Adrenal gland (tissue), 12 donors: ENCODE results near the gene CBLC. TPM values are rescaled to one million over a fixed set of nuclear protein-coding genes. Genes with fewer than 3 reads are reported as not detected.
"Not testable (repeated sequence)": the region's sequence is repeated elsewhere in the genome, so short reads cannot be mapped to it uniquely, and the experiment has no call there.

Source experiments
- DNase-seq, 7 donors: peaks; one replicate each; pipeline ENCODE4 v3.0.0-alpha.2; 2019 to 2020
- H3K27ac ChIP-seq, 5 donors: fragments of 200-600 bp; sonication (generic) in 4 of 5; 1 replicate in 3 of 5; 2 replicates in 2 of 5; pipeline versions ENCODE4 v1.5.1 to v1.8.0; 2016 to 2020; ENCODE audit warnings: mild to moderate bottlenecking in 1 of 5
- H3K27me3 ChIP-seq: fragments of 200-600 bp; 2 replicates; pipeline ENCODE4 v1.8.0; 2021
- H3K36me3 ChIP-seq, 2 donors: fragments of 200-600 bp; replicated peaks in 1 of 2; 1 replicate in 1 of 2; 2 replicates in 1 of 2; pipeline versions ENCODE4 v1.5.1 to v1.8.0; 2018 to 2022
- H3K4me1 ChIP-seq, 2 donors: fragments of 200-600 bp; replicated peaks in 1 of 2; 1 replicate in 1 of 2; 2 replicates in 1 of 2; pipeline versions ENCODE4 v1.5.1 to v1.8.0; 2018 to 2021
- H3K4me3 ChIP-seq, 4 donors: fragments of 200-600 bp; sonication (generic) in 3 of 4; one replicate each; pipeline ENCODE4 v1.5.1; 2016 to 2018
- H3K9me3 ChIP-seq, 3 donors: fragments of 200-600 bp; sonication (generic) in 1 of 3; replicated peaks in 1 of 3; 1 replicate in 2 of 3; 2 replicates in 1 of 3; pipeline versions ENCODE4 v1.5.1 to v1.8.0; 2016 to 2021
- CTCF ChIP-seq, 6 experiments: fragments of 450-650 bp in 4 of 6; fragments of 200-600 bp in 2 of 6; sonication (generic) in 1 of 6; IDR thresholded peaks; 1 replicate in 5 of 6; 2 replicates in 1 of 6; pipeline versions ENCODE4 v1.5.1 to v1.8.0; 2016 to 2021; ENCODE audit warnings: antibody characterized with exemption in 6 of 6, mild to moderate bottlenecking in 2 of 6, moderate library complexity in 1 of 6
- POLR2A ChIP-seq, 2 donors: fragments of 450-650 bp; IDR thresholded peaks; one replicate each; pipeline ENCODE4 v1.6.1; 2017; ENCODE audit warnings: antibody characterized with exemption in 2 of 2, mild to moderate bottlenecking in 2 of 2, moderate library complexity in 1 of 2
- WGBS, 4 donors: extraction: QIAGEN DNeasy Blood & Tissue Kit in 2 of 4; methylation state at CpG; one replicate each; pipeline versions ENCODE4 v1.1.5 to v1.1.7; 2013 to 2017; 5-methylcytosine and 5-hydroxymethylcytosine counted together
- intact Hi-C, 2 donors: fragments of 100-400 bp; cut with DNase I; formaldehyde crosslinking; loops; one replicate each; pipeline versions ENCODE4 v1.14.1 to v1.15.0; 2022 to 2023
- polyA plus RNA-seq, 3 donors: library from polyadenylated mRNA; stranded (reverse); fragments of 200-250 nt in 2 of 3; fragments of 350-450 nt in 1 of 3; fragmentation: Illumina TruSeq in 1 of 3; extraction: RNeasy Lipid Tissue Mini Kit (QIAGEN cat#74804) in 1 of 3; gene quantifications; one replicate each; pipeline ENCODE4 v1.2.3, GENCODE V29; 2013 to 2014
- total RNA-seq, 9 donors: library from RNA; depleted of rRNA in 4 of 9; stranded (reverse); fragments of >200 nt in 4 of 9; fragments of 120-200 nt in 1 of 9; fragmentation: NEBNext Ultra II Directional in 1 of 9; extraction: Animal tissue kit (Norgen Biotek cat#: 25700) in 1 of 9; gene quantifications; one replicate each; pipeline versions ENCODE4 v1.1.0 to v1.2.4, GENCODE V29; 2013 to 2023
- donor health status: healthy with polysubstance abuse.
- donor health status: Bipolar disorder and iron deficiency.
- donor health status: DM: yes; HTN: yes; CAD: no.
- donor health status: DM: no; HTN: no; CAD: no.
- donor health status: DM: no; HTN: no; CAD: no.
- donor health status: DM: yes; HTN: yes; CAD: no.

CBLC gene
- total and polyA plus RNA-seq, 12 donors, result 0.13 to 0.14 TPM; not detected in 10

DNA sequence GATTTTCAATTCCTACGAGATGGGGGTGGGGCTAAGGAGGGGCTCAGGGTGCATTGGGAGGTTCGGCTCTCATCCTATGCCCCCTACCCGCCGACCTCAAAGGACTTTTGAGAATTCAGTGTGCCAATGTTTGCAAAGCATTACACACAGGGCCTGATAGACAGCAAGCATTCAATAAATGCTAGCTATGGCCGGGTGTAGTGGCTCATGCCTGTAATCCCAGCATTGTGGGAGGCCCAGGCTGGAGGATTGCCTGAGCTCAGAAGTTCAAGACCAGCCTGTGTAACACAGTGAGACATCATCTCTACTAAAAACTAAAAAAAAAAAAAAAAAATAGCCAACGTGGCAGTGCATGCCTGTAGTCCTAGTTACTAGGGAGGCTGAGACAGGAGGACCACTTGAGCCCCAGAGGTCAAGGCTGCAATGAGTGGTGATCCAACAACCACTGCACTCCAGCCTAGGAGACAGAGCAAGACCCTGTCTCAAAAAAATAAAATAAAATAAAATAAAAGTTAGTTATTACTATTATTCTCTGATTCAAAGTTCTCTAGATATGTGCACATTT, 1.9 kb upstream of the CBLC start:
- Histone ChIP-seq H3K36me3 (no peaks in the 10 kb centered on the region), H3K27me3 (no peaks in the 10 kb centered on the region), H3K4me1 (peaks cover 5 to 6% of the 10 kb centered on the region in 2 donors), H3K27ac (no peak overlapping the region), H3K9me3 (no peaks in the 10 kb centered on the region), H3K4me3 (no peak overlapping the region)
- WGBS, 4 donors, result 79 to 89% (median 84%) methylated on average over 6 of the region's 6 CpGs
- intact Hi-C loops, result no loop called here
- no peak for TF ChIP-seq POLR2A (IDR thresholded peaks at IDR 0.05)
- no peak for TF ChIP-seq CTCF (IDR thresholded peaks at IDR 0.05)
- no peak for DNase-seq

- H3K27ac ChIP-seq, result no peak overlapping the region
- H3K36me3 ChIP-seq, result no peaks in the 10 kb centered on the region
- H3K27me3 ChIP-seq, result no peaks in the 10 kb centered on the region
- TF ChIP-seq POLR2A (IDR thresholded peaks at IDR 0.05) (no peak), CTCF (IDR thresholded peaks at IDR 0.05) (no peak)
- peaks cover 5 to 6% of the 10 kb centered on the region in 2 donors for H3K4me1 ChIP-seq
- DNase-seq, result no peak
- 89 to 94% (median 92%) methylated on average over 23 of the region's 23 CpGs for WGBS, 4 donors
- H3K4me3 ChIP-seq, result no peak overlapping the region
- no peaks in the 10 kb centered on the region for H3K9me3 ChIP-seq
- intact Hi-C loops, result no loop called here
These were observed 1.1 kb upstream of the CBLC start for GRCh38 chr19:44776402-44777096.

- H3K4me1 ChIP-seq, result peaks cover 5 to 6% of the 10 kb centered on the region in 2 donors
- TF ChIP-seq CTCF (IDR thresholded peaks at IDR 0.05) (no peak), POLR2A (IDR thresholded peaks at IDR 0.05) (no peak)
- DNase-seq, result no peak
- WGBS, 4 donors, result 89 to 96% (median 91%) methylated on average over 2 of the region's 2 CpGs
- H3K4me3 ChIP-seq, result no peak overlapping the region
- no peak overlapping the region for H3K27ac ChIP-seq
- intact Hi-C loops, result no loop called here
- H3K36me3 ChIP-seq, result no peaks in the 10 kb centered on the region
- H3K9me3 ChIP-seq, result no peaks in the 10 kb centered on the region
- H3K27me3 ChIP-seq, result no peaks in the 10 kb centered on the region
These were observed 1.5 kb downstream of the CBLC start for GRCh38 chr19:44779150-44779549.

- H3K36me3 ChIP-seq, H3K9me3 ChIP-seq, H3K27ac ChIP-seq, DNase-seq, H3K4me3 ChIP-seq, intact Hi-C loops, H3K4me1 ChIP-seq, H3K27me3 ChIP-seq: not testable (repeated sequence)
- WGBS, 4 donors, result 31 to 100% (median 94%) methylated on average over 1 to 2 of the region's 2 CpGs
These were observed 4.0 kb downstream of the CBLC start for GRCh38 chr19:44781694-44782093.

GRCh38 chr19:44782729-44783128, 5.0 kb downstream of the CBLC start:
- Histone ChIP-seq H3K4me1 (peaks cover 3 to 4% of the 10 kb centered on the region in 2 donors), H3K36me3 (no peaks in the 10 kb centered on the region), H3K9me3 (no peaks in the 10 kb centered on the region), H3K27me3 (no peaks in the 10 kb centered on the region), H3K4me3 (no peak overlapping the region), H3K27ac (no peak overlapping the region)
- no peak for DNase-seq
- no peak for TF ChIP-seq CTCF (IDR thresholded peaks at IDR 0.05)
- TF ChIP-seq POLR2A (IDR thresholded peaks at IDR 0.05), result no peak
- intact Hi-C loops, result no loop called here
- 79 to 94% (median 88%) methylated on average over 5 of the region's 5 CpGs for WGBS, 4 donors
